Neural crest cell (in vitro differentiated cells): ENCODE data around the gene AKAP6. TPM values are rescaled to one million over a fixed set of nuclear protein-coding genes. Genes with fewer than 3 reads are reported as not detected.
A peak's percentile ranks its signal among the peaks of the same experiment; 100 is the strongest.

Experiments
- DNase-seq: peaks from one replicate; pipeline ENCODE4 v3.0.0; 2021; ENCODE audit warnings: low read depth, mixed read lengths, low spot score
- H3K27ac Mint-ChIP-seq: one replicate; pipeline ENCODE4 v1.8.0; 2021; ENCODE audit warnings: mild to moderate bottlenecking, mixed read lengths; ENCODE audit not compliant: unreplicated experiment
- H3K27me3 Mint-ChIP-seq: 2 replicates; pipeline ENCODE4 v1.8.0; 2021; ENCODE audit warnings: low read depth, mild to moderate bottlenecking, mixed read lengths
- H3K36me3 Mint-ChIP-seq: 2 replicates; pipeline ENCODE4 v1.8.0; 2021; ENCODE audit warnings: low read depth, mild to moderate bottlenecking, mixed read lengths
- H3K4me1 Mint-ChIP-seq: 2 replicates; pipeline ENCODE4 v1.8.0; 2021; ENCODE audit warnings: mixed read lengths
- H3K4me3 Mint-ChIP-seq: one replicate; pipeline ENCODE4 v1.8.0; 2021; ENCODE audit warnings: mild to moderate bottlenecking, mixed read lengths
- H3K9me3 Mint-ChIP-seq: 2 replicates; pipeline ENCODE4 v1.8.0; 2021; ENCODE audit warnings: mixed read lengths
- total RNA-seq: library from RNA; stranded (reverse); gene quantifications from 2 replicates; pipeline ENCODE4 v1.2.1, GENCODE V29; 2021
- TF ChIP-seq, protein P1 (sequence below): fragments of 200-600 bp; sonication (generic); conservative IDR thresholded peaks from 2 replicates; pipeline ENCODE4 v1.5.0; 2021; ENCODE audit warnings: antibody characterized with exemption, mild to moderate bottlenecking

Gene AKAP6
- total RNA-seq, 1 donor from 2014 or later = 9.4 TPM

- TF ChIP-seq, protein P1, sequence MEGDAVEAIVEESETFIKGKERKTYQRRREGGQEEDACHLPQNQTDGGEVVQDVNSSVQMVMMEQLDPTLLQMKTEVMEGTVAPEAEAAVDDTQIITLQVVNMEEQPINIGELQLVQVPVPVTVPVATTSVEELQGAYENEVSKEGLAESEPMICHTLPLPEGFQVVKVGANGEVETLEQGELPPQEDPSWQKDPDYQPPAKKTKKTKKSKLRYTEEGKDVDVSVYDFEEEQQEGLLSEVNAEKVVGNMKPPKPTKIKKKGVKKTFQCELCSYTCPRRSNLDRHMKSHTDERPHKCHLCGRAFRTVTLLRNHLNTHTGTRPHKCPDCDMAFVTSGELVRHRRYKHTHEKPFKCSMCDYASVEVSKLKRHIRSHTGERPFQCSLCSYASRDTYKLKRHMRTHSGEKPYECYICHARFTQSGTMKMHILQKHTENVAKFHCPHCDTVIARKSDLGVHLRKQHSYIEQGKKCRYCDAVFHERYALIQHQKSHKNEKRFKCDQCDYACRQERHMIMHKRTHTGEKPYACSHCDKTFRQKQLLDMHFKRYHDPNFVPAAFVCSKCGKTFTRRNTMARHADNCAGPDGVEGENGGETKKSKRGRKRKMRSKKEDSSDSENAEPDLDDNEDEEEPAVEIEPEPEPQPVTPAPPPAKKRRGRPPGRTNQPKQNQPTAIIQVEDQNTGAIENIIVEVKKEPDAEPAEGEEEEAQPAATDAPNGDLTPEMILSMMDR = peak; percentile 96
- peak; percentile 56 for DNase-seq
- H3K4me3 Mint-ChIP-seq = no peak overlapping the region
- no peaks in the 10 kb centered on the region for H3K36me3 Mint-ChIP-seq
- no peaks in the 10 kb centered on the region for H3K9me3 Mint-ChIP-seq
- no peak overlapping the region for H3K27ac Mint-ChIP-seq
- H3K4me1 Mint-ChIP-seq = no peaks in the 10 kb centered on the region
- no peaks in the 10 kb centered on the region for H3K27me3 Mint-ChIP-seq
Observed at GRCh38 chr14:32560209-32560857, 231.2 kb downstream of the AKAP6 start.

GRCh38 chr14:32561520-32561919, 232.4 kb downstream of the AKAP6 start:
- Mint-ChIP-seq H3K9me3 (no peaks in the 10 kb centered on the region), H3K4me1 (no peaks in the 10 kb centered on the region), H3K27me3 (no peaks in the 10 kb centered on the region), H3K36me3 (no peaks in the 10 kb centered on the region), H3K27ac (no peak overlapping the region), H3K4me3 (no peak overlapping the region)
- DNase-seq = no peak
- TF ChIP-seq, protein P1 = no peak

- no peaks in the 10 kb centered on the region for H3K9me3 Mint-ChIP-seq
- no peak for DNase-seq
- H3K27me3 Mint-ChIP-seq = no peaks in the 10 kb centered on the region
- peaks cover 6% of the 10 kb centered on the region for H3K4me1 Mint-ChIP-seq
- no peak overlapping the region for H3K27ac Mint-ChIP-seq
- TF ChIP-seq, protein P1 = no peak
- H3K36me3 Mint-ChIP-seq = no peaks in the 10 kb centered on the region
- no peak overlapping the region for H3K4me3 Mint-ChIP-seq
Observed at GRCh38 chr14:32564596-32564995, 235.5 kb downstream of the AKAP6 start.

DNA sequence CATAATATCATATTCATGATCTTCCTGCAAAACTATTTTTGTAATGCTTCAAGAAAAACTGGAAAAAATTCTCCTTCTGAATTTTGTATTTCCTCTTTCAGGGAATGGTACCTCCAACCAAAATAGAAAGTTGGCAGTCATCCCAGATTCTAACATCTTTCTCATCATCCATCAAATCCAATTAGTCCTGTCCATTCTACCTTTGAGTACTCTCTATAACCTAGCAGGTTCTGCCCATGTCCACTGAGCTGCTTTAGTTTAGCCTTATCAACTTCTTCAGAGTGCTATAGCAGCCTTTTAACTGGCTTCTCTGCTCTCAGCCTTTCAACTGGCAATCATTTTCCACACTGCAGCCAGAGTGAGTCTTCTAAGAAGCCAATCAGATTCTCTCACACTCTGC, 236.2 kb downstream of the AKAP6 start:
- Mint-ChIP-seq H3K27ac (no peak overlapping the region), H3K4me1 (peaks cover 6% of the 10 kb centered on the region), H3K27me3 (no peaks in the 10 kb centered on the region), H3K4me3 (no peak overlapping the region), H3K36me3 (no peaks in the 10 kb centered on the region), H3K9me3 (no peaks in the 10 kb centered on the region)
- TF ChIP-seq, protein P1 = no peak
- no peak for DNase-seq

DNA sequence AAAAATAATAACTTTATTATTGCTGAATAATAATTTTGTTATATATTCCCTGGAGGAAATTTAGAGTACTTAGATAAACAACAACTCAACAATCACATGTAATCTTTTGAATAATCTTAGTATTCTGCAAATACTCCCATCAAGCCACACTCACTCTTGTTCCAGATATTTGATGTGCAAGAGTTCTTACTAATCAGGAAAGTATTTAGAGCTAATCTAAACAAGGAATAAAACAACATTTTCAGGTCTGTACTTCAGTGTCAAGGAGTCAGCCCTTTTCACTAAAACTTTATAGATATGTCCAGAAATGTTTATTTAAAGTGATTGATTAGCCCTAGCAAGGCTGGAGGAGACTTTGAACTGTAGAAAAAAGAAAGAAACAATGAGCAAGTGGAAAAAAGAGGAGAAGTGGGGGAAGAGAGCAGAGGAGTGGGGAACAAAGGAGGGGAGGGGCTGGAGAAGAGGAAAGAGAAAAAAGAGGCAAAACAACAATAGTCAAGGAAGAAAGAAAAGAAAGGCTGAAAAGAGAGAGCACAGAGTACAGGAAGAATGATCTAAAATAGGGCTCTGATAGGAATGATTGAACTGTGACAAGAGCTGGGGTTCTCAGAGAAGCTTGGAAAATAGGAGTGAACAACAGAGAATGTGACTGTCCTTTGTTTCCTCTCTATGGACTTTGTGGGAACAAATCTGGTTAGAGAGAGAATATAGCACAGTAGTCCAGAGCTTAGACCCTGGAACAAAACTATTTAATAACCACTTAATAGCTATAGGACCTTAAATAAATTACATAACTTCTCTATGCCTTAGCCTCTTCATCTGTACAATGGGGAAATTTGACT, 238.7 kb downstream of the AKAP6 start:
- H3K9me3 Mint-ChIP-seq = no peaks in the 10 kb centered on the region
- H3K4me1 Mint-ChIP-seq = peaks cover 7% of the 10 kb centered on the region
- TF ChIP-seq, protein P1 = no peak
- no peaks in the 10 kb centered on the region for H3K36me3 Mint-ChIP-seq
- no peaks in the 10 kb centered on the region for H3K27me3 Mint-ChIP-seq
- no peak for DNase-seq
- no peak overlapping the region for H3K27ac Mint-ChIP-seq
- no peak overlapping the region for H3K4me3 Mint-ChIP-seq
